HG03108 (cell line): ENCODE results near the gene EXOC3L2.
"Not testable (repeated sequence)": the region's sequence is repeated elsewhere in the genome, so short reads cannot be mapped to it uniquely, and the experiment has no call there.

ENCODE experiments used
- ATAC-seq: cut with Tn5 transposase; IDR thresholded peaks from one replicate; pipeline ENCODE4 v1.9.1; 2021; ENCODE audit warnings: moderate library complexity; ENCODE audit not compliant: unreplicated experiment

The EXOC3L2 gene

DNA sequence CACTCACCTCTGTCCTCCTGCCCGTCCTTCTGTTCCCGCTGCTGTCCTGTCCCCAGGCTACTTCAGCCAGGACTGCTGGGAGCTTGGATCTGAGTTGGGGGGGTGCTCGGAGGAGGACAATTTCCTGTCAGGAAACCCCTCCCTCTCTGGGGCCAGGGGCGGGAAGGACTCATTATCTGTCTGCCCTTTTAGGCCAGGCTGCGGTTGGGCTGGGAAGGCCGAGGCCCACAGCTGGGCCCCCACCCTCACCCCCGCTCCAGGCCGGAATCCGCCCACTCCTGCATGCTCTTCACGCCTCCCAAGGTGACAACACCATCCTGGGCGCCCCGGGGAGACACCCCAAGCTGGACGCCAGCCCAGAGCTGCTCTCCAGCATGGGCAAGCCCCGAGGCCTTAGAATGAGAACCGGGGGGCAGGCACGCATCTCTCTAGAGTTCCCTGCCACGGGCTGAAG lies at the start of gene EXOC3L2:
Gene EXOC3L2 (minus strand): TSS at position 74 of the 454 bp plus-strand sequence. CDS start 6,362 bp downstream, outside the sequence.
- no peak for ATAC-seq

DNA sequence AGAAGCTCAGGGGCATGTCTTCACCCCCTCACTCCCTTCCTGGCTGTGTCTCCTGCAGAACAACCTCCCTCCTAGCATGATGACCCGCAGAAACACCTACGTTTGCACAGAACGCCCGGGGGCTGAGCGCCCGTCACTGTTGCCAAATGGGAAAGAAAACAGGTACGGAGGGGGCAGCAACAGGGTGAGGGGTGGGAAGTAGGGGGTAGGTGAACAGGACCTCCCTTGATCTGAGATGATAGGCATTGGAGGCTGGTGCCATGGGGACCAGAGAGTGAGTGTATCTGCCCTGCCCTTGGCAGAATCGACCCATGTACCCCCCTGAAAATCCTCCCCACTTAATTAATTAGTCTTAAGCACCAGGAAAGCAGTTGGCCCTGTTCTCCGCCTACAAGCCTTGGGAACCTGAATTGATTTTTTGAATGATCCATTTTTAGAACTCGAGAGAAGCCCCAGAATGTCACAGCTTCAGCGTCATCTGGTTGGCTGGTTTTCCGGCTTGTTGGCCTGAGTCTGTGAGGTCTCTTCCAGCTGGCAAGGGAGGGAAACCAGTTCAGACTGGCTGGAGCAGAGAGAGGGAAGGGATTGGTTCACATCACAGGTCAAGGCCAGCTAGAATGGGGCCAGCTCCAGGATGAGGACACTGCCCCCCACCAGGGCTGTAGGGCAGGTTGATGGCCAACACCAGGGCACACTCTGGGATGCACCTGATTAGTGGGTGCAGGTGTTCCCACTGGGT lies 49.3 kb upstream of the EXOC3L2 start:
- no peak for ATAC-seq

DNA sequence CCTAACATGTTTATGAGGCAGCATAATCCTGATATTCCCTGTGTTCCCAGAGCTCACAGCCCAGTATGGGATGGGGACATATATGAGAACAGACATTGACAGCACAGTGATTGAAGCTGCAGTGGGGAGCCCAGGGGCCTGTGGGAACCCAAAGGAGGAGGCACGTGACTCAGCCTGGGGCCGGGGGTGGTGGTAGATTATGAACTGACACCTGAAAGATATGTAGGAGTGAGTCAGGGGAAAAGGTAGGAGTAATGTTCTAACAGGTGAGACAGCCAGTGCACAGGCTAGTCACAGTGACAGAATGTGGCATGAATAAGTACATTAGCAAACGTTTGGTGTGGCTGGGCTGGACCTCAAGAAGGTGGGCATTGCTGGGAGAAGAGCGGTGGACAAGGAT lies 48.5 kb upstream of the EXOC3L2 start:
- no peak for ATAC-seq

DNA sequence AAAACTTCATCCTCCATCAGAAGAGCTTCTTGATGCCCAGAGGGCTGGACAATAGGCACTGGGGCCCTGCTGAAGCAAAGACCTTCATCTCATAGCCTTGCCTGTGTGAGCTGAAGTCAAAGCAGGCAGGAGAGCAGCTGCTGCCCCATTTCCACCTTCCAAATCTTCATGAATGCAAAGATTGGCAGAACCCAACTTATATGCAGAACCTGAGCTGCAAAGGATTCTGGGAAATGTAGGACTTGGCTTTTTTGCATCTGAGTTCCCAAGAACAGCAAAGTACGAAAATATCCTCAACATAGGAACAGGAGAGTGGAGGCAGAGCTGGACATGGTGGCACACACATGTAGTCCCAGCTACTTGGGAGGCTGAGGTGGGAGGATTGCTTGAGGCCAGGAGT lies 46.6 kb upstream of the EXOC3L2 start:
- no peak for ATAC-seq

DNA sequence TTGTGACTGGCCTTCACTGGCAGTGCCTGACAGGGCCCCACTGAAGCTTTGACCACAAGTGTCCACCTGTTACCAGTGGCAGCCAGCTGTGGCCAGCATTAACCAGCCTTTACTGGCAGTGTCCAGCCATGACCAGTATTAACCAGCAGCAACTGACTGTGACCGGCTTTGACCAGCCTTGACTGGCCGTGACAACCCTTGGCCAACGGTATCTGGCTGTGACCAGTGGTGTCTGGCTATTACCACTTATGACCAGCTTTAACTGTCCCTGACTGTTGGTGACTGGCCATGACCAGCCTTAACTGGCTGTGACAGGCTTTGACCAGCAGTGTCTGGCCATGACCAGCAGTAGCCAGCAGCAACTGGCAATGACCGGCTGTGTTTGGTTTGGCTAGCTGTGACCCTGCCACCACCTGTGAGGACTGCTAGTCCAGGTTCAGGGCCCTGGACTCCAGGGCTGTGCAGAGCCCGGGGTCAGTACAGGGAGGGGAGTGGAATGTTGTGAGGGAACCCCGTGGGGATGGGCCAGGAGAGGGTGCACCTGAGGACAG lies 45.2 kb upstream of the EXOC3L2 start:
- ATAC-seq, result no peak

DNA sequence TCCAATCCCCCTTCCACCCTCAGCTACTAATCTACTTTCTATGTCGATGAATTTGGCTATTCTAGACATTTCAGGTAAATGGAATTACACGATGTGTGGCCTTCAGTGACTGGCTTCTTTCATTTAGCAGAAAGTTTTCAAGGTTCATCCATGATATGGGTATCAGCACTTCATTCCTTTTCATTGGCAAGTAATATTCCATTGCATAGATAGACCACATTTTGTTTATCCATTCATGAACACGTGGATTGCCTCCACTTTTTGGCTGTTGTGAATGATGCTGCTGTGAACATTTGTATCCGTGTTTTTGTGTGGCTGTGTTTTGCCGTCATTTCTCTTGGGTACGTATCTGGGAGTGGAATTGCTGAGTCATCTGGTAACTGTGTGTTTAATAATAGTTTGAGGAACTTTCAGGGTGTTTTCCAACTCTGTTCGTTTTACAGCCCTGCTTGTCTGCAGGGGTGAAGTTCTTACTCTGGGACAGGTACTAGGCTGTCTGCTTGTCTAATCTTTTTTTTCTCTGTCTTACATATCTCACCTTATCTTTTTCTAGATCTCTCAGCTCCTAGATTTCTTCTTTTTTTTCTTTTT lies 38.3 kb upstream of the EXOC3L2 start:
- ATAC-seq, result no peak

DNA sequence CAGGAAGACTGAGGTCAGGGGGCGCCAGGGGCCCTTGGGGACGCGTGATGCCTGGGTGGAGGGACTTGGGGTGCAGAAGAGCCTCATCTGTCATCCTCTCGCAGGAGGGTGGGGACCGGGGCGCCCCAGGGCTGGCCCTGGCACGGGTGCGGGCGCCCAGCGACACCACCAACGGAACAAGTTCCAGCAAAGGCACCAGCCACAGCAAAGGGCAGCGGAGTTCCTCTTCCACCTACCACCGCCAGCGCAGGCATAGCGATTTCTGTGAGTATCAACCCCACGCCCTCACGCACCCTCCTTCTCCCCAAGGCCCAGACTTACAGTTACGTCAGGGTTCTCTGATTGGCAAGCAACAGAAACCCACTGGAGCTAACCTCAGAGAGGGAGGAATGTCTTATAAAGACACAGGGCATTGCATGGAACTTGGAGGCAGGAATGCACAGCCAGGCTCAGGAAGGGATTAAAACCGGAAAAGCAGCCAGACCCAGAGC lies 35.3 kb upstream of the EXOC3L2 start:
- no peak for ATAC-seq

DNA sequence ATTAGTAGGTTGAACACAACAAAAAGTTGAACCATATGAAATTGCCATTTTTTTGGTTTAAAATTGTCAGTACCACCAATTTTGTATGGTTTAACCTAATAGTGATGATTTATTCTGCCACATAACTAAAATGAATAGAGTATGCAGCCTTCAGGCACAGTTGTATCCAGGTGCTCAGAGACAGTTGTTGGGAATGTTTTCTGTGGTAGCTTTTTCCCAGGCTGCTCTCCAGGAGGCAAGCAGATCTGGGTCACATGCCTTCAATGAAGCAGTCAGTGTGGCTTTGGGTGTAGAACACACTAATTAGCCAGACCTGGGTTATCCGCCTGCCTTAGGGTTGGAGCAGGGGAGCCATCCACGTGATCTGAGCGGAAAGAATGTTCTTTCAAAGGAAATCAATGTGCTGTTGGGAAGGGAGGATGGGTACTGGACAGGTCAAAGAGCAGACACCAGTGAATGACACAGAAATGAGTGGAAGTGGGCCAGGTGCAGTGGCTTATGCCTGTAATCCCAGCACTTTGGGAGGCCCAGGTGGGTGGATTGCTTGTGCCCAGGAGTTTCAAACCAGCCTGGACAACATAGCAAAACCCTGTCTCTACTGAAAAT lies 34.5 kb upstream of the EXOC3L2 start:
- ATAC-seq, result no peak

DNA sequence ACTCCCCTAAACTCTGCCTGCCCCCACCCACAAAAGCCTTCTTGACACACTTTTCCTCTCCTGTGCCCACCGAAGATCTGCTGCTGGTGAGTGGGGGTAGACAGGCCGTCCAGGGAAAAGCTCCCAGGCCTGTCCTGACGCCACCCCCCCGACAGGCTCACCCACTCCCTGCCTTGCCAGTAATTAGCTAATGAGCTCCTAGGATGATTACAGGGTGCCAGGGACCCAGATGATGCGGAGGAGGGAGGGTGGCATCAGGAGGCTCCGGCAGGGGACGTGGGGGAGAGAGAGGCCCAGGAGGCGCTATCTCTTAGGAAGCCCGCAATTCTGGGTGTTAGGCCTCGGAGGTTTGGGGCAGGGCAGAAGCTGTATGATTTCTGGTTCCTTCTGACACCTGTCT lies 32.9 kb upstream of the EXOC3L2 start:
- ATAC-seq, result no peak

DNA sequence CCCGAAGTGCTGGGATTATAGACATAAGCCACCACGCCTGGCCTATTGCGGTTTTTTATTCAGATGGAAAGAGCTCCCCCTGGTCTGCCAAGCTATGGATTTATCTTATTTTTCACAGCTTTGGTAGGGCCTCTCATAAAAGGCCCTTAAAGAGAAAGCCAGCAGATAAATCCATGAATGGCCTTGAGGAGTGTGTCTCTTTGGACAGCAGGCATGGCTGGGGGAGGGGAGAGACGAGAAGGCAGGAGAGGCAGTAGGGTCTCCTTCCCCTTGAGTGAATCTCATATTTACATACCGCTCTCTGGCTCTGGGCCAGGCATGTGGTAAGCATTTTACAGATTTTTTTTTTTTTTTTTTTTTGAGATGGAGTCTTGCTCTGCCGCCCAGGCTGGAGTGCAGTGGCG lies 31.1 kb upstream of the EXOC3L2 start:
- ATAC-seq, result no peak

DNA sequence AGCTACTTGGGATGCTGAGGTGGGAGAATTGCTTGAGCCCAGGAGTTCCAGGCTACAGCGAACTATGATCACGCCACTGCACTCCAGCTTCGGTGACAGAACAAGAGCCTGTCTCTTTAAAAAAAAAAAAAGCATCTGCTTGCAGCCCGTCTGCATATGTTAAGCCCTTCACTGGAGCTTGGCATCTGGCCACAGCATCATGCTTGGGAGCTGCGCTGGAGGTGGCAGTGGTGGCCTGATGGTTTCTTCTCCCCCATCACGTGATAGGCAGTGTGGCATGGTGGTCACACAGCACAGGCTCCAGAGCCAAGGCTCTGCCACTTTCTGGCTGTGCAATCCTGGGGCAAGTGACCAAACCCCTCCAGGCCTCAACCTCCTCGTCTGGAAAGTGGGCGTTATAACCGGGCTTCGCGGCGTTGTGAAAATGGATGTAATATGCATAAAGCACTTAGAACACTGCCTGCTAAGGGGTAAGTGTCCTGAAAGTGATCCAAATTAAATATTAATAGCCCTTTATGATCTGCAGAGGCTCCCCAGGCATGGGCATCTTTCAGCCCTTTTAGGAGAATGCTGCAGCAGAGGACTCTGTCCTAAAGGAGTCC lies 30.3 kb upstream of the EXOC3L2 start:
- no peak for ATAC-seq

DNA sequence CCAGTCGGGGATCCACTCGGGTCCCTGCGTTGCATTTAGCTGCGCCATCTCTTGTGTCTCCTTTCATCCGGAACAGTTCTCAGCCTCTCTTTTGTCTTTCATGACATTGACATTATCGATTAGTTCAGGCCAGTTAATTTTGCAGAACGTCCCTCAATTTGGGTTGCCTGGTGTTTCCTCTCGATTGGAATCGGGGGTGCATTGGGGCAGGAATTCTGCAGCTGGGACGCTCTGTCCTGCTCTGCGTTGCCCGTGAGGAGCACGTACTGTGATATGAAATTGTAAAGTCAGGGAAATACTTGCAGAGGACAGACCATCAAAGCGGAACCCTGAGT lies 28.3 kb upstream of the EXOC3L2 start:
- no peak for ATAC-seq

DNA sequence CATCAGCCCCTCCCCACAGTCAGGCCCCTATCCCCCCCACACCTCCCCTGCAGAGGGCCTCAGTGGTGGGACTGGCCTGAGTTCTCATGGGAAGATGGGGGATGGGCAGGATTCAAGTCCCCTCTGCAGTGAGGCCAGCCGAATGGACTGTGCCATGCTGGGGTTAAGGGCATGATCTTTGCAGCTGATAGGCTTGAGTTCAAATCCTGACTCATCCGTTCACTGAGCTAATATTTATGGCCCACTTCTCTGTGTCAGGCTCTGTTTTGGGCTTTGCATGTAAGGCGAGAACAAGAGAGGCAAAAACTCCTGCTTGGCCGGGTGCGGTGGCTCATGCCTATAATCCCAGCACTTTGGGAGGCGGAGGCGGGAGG lies 26.5 kb upstream of the EXOC3L2 start:
- no peak for ATAC-seq

DNA sequence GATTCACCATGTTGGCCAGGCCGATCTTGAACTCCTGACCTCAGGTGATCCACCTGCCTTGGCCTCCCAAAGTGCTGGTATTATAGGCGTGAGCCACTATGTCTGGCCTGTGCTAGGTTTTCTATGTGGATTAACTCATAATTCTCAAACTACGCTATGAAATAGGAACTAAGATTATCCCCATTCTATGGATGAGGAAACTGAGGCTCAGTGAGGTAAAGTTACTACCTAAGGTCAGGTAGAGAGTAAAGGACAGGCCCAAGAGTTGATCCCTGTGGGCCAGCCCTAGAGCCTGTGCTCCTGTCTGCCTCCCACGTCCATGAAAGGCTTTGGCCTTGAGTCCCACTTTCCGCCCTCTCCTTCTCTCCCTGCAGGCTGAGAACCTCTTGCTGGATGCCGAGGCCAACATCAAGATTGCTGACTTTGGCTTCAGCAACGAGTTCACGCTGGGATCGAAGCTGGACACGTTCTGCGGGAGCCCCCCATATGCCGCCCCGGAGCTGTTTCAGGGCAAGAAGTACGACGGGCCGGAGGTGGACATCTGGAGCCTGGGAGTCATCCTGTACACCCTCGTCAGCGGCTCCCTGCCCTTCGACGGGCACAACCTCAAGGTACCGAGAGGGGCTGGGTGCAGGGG lies 26.0 kb upstream of the EXOC3L2 start:
- no peak for ATAC-seq

DNA sequence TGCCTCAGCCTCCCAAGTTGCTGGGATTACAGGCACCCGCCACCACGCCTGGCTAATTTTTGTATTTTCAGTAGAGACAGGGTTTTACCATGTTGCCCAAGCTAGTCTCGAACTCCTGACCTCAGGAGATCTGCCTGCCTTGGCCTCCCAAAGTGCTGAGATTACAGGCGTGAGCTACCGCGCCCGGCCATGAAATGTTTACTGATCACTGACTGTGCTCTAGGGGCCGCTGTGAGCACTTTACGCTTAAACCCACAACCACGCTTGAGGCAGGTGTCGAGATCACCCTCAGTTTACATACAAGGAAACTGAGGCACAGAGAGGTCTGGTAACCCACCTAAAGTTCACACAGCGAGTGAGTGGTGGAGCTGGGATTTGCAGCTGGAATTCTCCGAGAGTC lies 24.7 kb upstream of the EXOC3L2 start:
- ATAC-seq, result not testable (repeated sequence)

DNA sequence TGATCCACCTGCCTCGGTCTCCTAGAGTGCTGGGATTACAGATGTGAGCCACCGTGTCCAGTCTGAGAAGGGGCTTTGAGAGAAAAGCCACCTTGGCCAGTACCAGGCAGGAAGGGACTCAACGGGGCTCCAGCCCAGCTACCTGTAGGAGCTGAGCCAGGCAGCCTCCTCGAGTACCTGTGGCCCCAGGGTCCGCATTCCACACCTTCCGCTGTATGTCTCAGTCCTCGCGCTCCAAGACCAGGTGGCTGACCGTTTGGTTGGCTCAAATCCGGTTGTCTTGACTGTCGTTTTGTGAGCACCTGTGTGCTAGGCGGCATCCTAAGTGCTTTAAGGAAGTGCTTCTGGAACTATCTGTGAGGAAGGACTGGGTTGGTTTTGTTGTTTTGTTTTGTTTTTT lies 22.1 kb upstream of the EXOC3L2 start:
- ATAC-seq, result no peak

DNA sequence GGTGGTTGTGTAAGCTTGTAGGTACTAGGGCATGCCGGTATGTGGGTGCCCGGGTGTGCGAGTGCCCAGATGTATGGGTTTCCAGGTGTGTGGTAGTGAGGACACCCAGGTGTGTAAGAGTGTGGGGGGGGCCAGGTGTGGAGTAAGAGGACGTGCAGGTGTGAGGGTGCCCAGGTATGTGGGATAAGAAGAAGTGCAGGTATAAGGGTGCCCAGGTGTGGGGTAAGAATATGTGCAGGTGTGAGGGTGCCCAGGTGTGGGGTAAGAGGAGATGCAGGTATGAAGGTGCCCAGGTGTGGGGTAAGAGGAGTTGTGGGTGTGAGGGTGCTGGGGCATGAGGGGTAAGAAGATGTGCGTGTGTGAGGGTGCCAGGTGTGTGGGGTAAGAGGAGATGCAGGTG lies 20.2 kb upstream of the EXOC3L2 start:
- ATAC-seq, result no peak

DNA sequence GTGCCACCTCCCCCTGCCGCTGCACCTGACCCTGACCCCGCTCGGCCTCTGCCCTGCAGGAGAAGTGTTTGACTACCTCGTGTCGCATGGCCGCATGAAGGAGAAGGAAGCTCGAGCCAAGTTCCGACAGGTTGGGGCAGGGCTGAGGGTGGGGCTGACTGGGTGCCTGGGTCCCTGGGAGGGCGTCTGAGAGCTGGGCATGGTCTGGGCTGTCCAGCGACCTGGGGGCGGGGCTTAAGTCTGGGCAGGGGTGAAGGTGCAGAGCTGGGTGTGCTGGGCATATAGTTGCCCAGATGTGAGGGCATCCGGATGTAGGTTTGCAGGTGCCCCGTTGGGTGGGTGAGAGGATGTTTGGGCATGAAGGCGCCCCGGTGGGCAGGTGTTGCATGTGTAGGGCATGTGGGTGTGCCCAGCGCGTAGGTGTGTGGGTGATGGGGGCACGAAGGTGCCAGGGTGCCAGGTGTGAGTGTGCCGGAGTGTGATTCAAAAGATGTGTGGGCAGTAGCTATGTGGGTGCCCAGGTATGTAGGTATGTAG lies 19.6 kb upstream of the EXOC3L2 start:
- no peak for ATAC-seq

DNA sequence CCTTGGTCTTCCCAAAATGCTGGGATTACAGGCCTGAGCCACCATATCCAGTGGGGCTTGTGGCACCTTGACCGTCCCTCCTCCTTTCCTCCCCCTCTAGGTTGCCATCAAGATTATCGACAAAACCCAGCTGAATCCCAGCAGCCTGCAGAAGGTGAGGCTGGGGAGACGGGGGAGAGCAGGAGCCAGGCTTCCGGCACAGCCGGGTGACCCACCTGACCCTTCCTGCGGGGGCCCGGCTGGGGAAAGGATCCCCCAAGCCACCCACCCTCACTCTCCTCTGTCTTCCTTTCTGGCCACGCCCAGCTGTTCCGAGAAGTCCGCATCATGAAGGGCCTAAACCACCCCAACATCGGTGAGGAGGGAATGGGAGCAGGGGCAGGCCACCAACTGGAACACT lies 17.8 kb upstream of the EXOC3L2 start:
- ATAC-seq, result no peak

DNA sequence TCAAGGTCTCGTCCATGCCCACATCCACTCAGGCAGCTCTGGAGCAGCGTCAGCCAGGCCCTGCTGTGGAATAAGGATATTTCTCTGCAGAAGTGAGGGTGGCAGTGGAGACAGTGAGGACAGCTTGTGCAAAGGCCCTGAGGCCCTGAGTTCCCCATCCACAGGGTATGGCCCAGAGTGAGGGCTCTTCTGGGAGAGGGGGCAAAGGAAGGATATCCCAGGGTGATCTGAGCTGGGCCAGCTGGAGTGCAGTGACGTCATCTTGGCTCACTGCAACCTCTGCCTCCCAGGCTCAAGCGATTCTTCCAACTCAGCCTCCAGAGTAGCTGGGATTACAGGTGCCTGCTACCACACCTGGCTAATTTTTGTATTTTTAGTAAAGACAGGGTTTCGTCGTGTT lies 17.4 kb upstream of the EXOC3L2 start:
- no peak for ATAC-seq

DNA sequence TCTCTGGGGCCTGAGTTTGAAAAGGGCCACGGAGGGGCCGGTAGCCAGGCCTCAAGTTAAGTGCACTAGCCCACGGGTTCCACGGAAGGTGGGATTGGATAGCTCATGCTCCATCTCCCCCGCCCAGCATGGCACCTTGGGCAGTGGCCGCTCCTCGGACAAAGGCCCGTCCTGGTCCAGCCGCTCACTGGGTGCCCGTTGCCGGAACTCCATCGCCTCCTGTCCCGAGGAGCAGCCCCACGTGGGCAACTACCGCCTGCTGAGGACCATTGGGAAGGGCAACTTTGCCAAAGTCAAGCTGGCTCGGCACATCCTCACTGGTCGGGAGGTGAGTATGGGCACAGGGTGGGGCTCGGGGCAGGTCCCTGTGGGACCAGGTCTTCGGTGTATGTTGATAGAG lies 13.7 kb upstream of the EXOC3L2 start:
- ATAC-seq, result no peak
